HEK293 (cell line): ENCODE results near the gene PCDH12.
A peak's percentile ranks its signal among the peaks of the same experiment; 100 is the strongest.

Source experiments
- BCL11A ChIP-seq: fragments of 450-650 bp; formaldehyde crosslinking; IDR thresholded peaks from 2 replicates; pipeline ENCODE4 v1.5.1; 2016; ENCODE audit warnings: low read depth, missing biosample characterization, missing genetic modification characterization
- CTCF ChIP-seq: fragments of 450-650 bp; formaldehyde crosslinking; IDR thresholded peaks from 2 replicates; pipeline ENCODE4 v1.5.1; 2016; ENCODE audit warnings: missing biosample characterization, missing genetic modification characterization
- MYNN ChIP-seq: fragments of 450-650 bp; formaldehyde crosslinking; IDR thresholded peaks from 2 replicates; pipeline ENCODE4 v1.5.1; 2016; ENCODE audit warnings: missing biosample characterization, missing genetic modification characterization, borderline replicate concordance
- YY1 ChIP-seq: fragments of 450-650 bp; formaldehyde crosslinking; IDR thresholded peaks from 2 replicates; pipeline ENCODE4 v1.5.1; 2018; ENCODE audit warnings: missing biosample characterization, missing genetic modification characterization
- ZNF292 ChIP-seq: fragments of 450-650 bp; formaldehyde crosslinking; IDR thresholded peaks from 2 replicates; pipeline ENCODE4 v1.5.1; 2016; ENCODE audit warnings: low read depth, missing biosample characterization, missing genetic modification characterization, borderline replicate concordance
- ZNF423 ChIP-seq: fragments of 450-650 bp; formaldehyde crosslinking; IDR thresholded peaks from 2 replicates; pipeline ENCODE4 v1.5.1; 2016; ENCODE audit warnings: missing biosample characterization, missing genetic modification characterization
- TF ChIP-seq, protein P1 (sequence below): fragments of 450-650 bp; formaldehyde crosslinking; IDR thresholded peaks from 2 replicates; pipeline ENCODE4 v1.5.1; 2016; ENCODE audit warnings: missing biosample characterization, missing genetic modification characterization, low read depth

GRCh38 chr5:141968914-141969608, 11.1 kb upstream of the PCDH12 start, which contains the start of gene RNF14:
- TF ChIP-seq BCL11A (tag by site-specific recombination) (no peak), YY1 (tag by site-specific recombination) (peak; percentile 32; the same call in 1 of the 2 replicates), ZNF423 (no peak), MYNN (tag by site-specific recombination) (no peak), CTCF (tag by site-specific recombination) (peak; percentile 91), ZNF292 (tag by site-specific recombination) (no peak)
- TF ChIP-seq, protein P1, sequence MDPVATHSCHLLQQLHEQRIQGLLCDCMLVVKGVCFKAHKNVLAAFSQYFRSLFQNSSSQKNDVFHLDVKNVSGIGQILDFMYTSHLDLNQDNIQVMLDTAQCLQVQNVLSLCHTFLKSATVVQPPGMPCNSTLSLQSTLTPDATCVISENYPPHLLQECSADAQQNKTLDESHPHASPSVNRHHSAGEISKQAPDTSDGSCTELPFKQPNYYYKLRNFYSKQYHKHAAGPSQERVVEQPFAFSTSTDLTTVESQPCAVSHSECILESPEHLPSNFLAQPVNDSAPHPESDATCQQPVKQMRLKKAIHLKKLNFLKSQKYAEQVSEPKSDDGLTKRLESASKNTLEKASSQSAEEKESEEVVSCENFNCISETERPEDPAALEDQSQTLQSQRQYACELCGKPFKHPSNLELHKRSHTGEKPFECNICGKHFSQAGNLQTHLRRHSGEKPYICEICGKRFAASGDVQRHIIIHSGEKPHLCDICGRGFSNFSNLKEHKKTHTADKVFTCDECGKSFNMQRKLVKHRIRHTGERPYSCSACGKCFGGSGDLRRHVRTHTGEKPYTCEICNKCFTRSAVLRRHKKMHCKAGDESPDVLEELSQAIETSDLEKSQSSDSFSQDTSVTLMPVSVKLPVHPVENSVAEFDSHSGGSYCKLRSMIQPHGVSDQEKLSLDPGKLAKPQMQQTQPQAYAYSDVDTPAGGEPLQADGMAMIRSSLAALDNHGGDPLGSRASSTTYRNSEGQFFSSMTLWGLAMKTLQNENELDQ (tag by site-specific recombination), result no peak
